H9 (cell line): ENCODE results near the gene PLPPR4. TPM values are rescaled to one million over a fixed set of nuclear protein-coding genes. Genes with fewer than 3 reads are reported as not detected.
"Not testable (repeated sequence)": the region's sequence is repeated elsewhere in the genome, so short reads cannot be mapped to it uniquely, and the experiment has no call there.

Source experiments
- DNase-seq: peaks from one replicate; pipeline ENCODE4 v3.0.0-alpha.2; 2017
- H2AFZ ChIP-seq: one replicate; pipeline ENCODE4 v1.6.1; 2013; ENCODE audit warnings: mild to moderate bottlenecking, low read length, control low read depth, moderate library complexity
- H2AK5ac ChIP-seq: 2 replicates; pipeline ENCODE4 v1.6.1; 2013; ENCODE audit warnings: low read length, control low read depth, mixed read lengths; ENCODE audit not compliant: insufficient read length
- H2BK120ac ChIP-seq: one replicate; pipeline ENCODE4 v1.6.1; 2013; ENCODE audit warnings: low read depth, mild to moderate bottlenecking, low read length, control low read depth, inconsistent platforms; ENCODE audit not compliant: poor library complexity, severe bottlenecking
- H2BK12ac ChIP-seq: 2 replicates; pipeline ENCODE4 v1.6.1; 2013; ENCODE audit warnings: low read length, control low read depth, mixed read lengths, low read depth; ENCODE audit not compliant: insufficient read length
- H2BK15ac ChIP-seq: 2 replicates; pipeline ENCODE4 v1.6.1; 2013; ENCODE audit warnings: low read depth, low read length, control low read depth
- H2BK20ac ChIP-seq: one replicate; pipeline ENCODE4 v1.6.1; 2013; ENCODE audit warnings: low read depth, mild to moderate bottlenecking, low read length, control low read depth, inconsistent platforms; ENCODE audit not compliant: poor library complexity, severe bottlenecking
- H2BK5ac ChIP-seq: 2 replicates; pipeline ENCODE4 v1.6.1; 2013; ENCODE audit warnings: low read length, control low read depth, mixed read lengths; ENCODE audit not compliant: insufficient read length
- H3K14ac ChIP-seq: 2 replicates; pipeline ENCODE4 v1.6.1; 2013; ENCODE audit warnings: low read length, control low read depth; ENCODE audit not compliant: insufficient read depth
- H3K18ac ChIP-seq: 2 replicates; pipeline ENCODE4 v1.6.1; 2013; ENCODE audit warnings: low read depth, mild to moderate bottlenecking, mixed read lengths, low read length, control low read depth; ENCODE audit not compliant: insufficient read length
- H3K23ac ChIP-seq: 2 replicates; pipeline ENCODE4 v1.6.1; 2013; ENCODE audit warnings: low read length, control low read depth, mixed read lengths, low read depth; ENCODE audit not compliant: insufficient read length
- H3K23me2 ChIP-seq: 2 replicates; pipeline ENCODE4 v1.6.1; 2013; ENCODE audit warnings: low read depth, mild to moderate bottlenecking, mixed read lengths, low read length, control low read depth; ENCODE audit not compliant: insufficient read length, poor library complexity, severe bottlenecking
- H3K27ac ChIP-seq: 2 replicates; pipeline ENCODE4 v1.5.1; 2013; ENCODE audit warnings: low read length, control low read depth, mixed read lengths, low read depth; ENCODE audit not compliant: insufficient read length
- H3K27me3 ChIP-seq: 2 replicates; pipeline ENCODE4 v1.6.1; 2013; ENCODE audit warnings: low read length, control low read depth, inconsistent platforms; ENCODE audit not compliant: insufficient read depth
- H3K4ac ChIP-seq: 2 replicates; pipeline ENCODE4 v1.6.1; 2013; ENCODE audit warnings: low read depth, mild to moderate bottlenecking, control low read depth, inconsistent platforms, low read length, moderate library complexity
- H3K4me1 ChIP-seq: 2 replicates; pipeline ENCODE4 v1.6.1; 2013; ENCODE audit warnings: low read length, control low read depth, inconsistent platforms; ENCODE audit not compliant: insufficient read depth
- H3K4me2 ChIP-seq: 2 replicates; pipeline ENCODE4 v1.6.1; 2013; ENCODE audit warnings: low read length, control low read depth, mixed read lengths; ENCODE audit not compliant: insufficient read length, insufficient read depth
- H3K56ac ChIP-seq: 2 replicates; pipeline ENCODE4 v1.6.1; 2013; ENCODE audit warnings: low read depth, mild to moderate bottlenecking, mixed read lengths, low read length, control low read depth; ENCODE audit not compliant: insufficient read length
- H3K79me1 ChIP-seq: 2 replicates; pipeline ENCODE4 v1.6.1; 2013; ENCODE audit warnings: low read depth, mild to moderate bottlenecking, moderate library complexity, low read length, control low read depth, inconsistent platforms; ENCODE audit not compliant: insufficient read depth, poor library complexity, severe bottlenecking
- H3K79me2 ChIP-seq: 2 replicates; pipeline ENCODE4 v1.6.1; 2013; ENCODE audit warnings: low read length, control low read depth, inconsistent platforms; ENCODE audit not compliant: insufficient read depth
- H3K9ac ChIP-seq: 2 replicates; pipeline ENCODE4 v1.6.1; 2013; ENCODE audit warnings: low read length, control low read depth, mixed read lengths; ENCODE audit not compliant: insufficient read length; ENCODE audit errors: extremely low read depth
- H3K9me3 ChIP-seq: one replicate; pipeline ENCODE4 v1.6.1; 2013; ENCODE audit warnings: low read depth, low read length, inconsistent platforms; ENCODE audit not compliant: control insufficient read depth
- H3T11ph ChIP-seq: one replicate; pipeline ENCODE4 v1.6.1; 2013; ENCODE audit warnings: mild to moderate bottlenecking, low read length, control low read depth, inconsistent platforms
- H4K20me1 ChIP-seq: one replicate; pipeline ENCODE4 v1.6.1; 2013; ENCODE audit not compliant: control insufficient read depth, insufficient read length, insufficient read depth
- H4K5ac ChIP-seq: 2 replicates; pipeline ENCODE4 v1.6.1; 2013; ENCODE audit warnings: low read depth, mild to moderate bottlenecking, mixed read lengths, low read length, control low read depth; ENCODE audit not compliant: insufficient read length
- H4K8ac ChIP-seq: replicated peaks from 2 replicates; pipeline ENCODE4 v1.6.1; 2013; ENCODE audit warnings: low read length, control low read depth, mixed read lengths, low read depth; ENCODE audit not compliant: insufficient read length
- H4K91ac ChIP-seq: 2 replicates; pipeline ENCODE4 v1.6.1; 2013; ENCODE audit warnings: low read depth, mild to moderate bottlenecking, moderate library complexity, mixed read lengths, low read length, control low read depth; ENCODE audit not compliant: insufficient read length
- H3K27ac Mint-ChIP-seq, 3 experiments: 2 replicates in 2 of 3; 3 replicates in 1 of 3; pipeline ENCODE4 v1.8.0; 2020 to 2021; ENCODE audit warnings: mixed read lengths in 3 of 3, mild to moderate bottlenecking in 1 of 3, moderate library complexity in 1 of 3
- H3K27me3 Mint-ChIP-seq: 2 replicates; pipeline ENCODE4 v1.8.0; 2021; ENCODE audit warnings: low read depth, mild to moderate bottlenecking, moderate library complexity, mixed read lengths
- H3K36me3 Mint-ChIP-seq, 3 experiments: 2 replicates in 2 of 3; 3 replicates in 1 of 3; pipeline ENCODE4 v1.8.0; 2020 to 2021; ENCODE audit warnings: low read depth in 3 of 3, mixed read lengths in 3 of 3; ENCODE audit not compliant: insufficient read depth in 1 of 3
- H3K4me1 Mint-ChIP-seq, 2 experiments: 2 replicates each; pipeline ENCODE4 v1.8.0; 2020; ENCODE audit warnings: mixed read lengths in 2 of 2
- H3K4me3 Mint-ChIP-seq, 2 experiments: 2 replicates in 1 of 2; 3 replicates in 1 of 2; pipeline ENCODE4 v1.8.0; 2020 to 2021; ENCODE audit warnings: mild to moderate bottlenecking in 2 of 2, mixed read lengths in 2 of 2, moderate library complexity in 1 of 2
- H3K9me3 Mint-ChIP-seq, 2 experiments: 2 replicates in 1 of 2; 3 replicates in 1 of 2; pipeline ENCODE4 v1.8.0; 2020; ENCODE audit warnings: mild to moderate bottlenecking in 2 of 2, mixed read lengths in 2 of 2, moderate library complexity in 1 of 2
- whole genome bisulfite sequencing: extraction: QIAGEN DNeasy Blood & Tissue Kit; methylation state at CpG from one replicate; pipeline ENCODE4 v1.1.7; 2013; ENCODE audit warnings: missing lambda C conversion rate, low lambda C conversion rate, mixed read lengths; ENCODE audit not compliant: insufficient read length; ENCODE audit errors: extremely low coverage; 5-methylcytosine and 5-hydroxymethylcytosine counted together
- total RNA-seq: library from RNA; stranded (reverse); gene quantifications from 2 replicates; pipeline ENCODE4 v1.2.1, GENCODE V29; 2021
- TF ChIP-seq, protein P1 (sequence below): fragments of 200-600 bp; sonication (generic); conservative IDR thresholded peaks from 3 replicates; pipeline ENCODE4 v1.8.0; 2021; ENCODE audit warnings: antibody characterized with exemption, mild to moderate bottlenecking

Gene PLPPR4
- total RNA-seq, 1 experiment from 2014 or later, result 0.31 TPM

DNA sequence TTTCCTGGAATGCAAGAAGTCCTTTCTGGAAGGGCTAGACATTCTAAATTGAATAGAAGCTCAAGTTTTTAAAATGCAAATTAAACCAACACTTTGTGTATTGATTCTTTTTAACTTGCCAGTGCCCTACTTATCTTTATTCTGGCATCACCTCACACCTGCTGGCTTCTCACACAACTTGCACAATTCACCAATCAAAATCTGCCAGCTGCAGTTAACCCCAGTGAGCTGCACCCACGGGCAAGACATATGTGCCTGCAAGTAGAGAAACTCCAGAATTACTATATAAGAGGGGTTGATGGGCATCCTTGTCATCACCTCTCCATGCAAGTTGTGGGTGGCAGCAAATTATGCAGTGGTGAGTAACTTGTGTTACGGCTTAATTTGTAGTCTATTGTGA, 11.7 kb upstream of the PLPPR4 start:
- Histone ChIP-seq H4K5ac (no peak overlapping the region), H3T11ph (no peak overlapping the region), H4K8ac (no peak overlapping the region), H2BK120ac (no peak overlapping the region), H3K79me2 (no peaks in the 10 kb centered on the region), H3K14ac (no peak overlapping the region), H3K9me3 (no peaks in the 10 kb centered on the region), H2BK20ac (no peak overlapping the region), H4K91ac (no peak overlapping the region), H3K79me1 (no peaks in the 10 kb centered on the region), H3K23ac (no peak overlapping the region), H3K23me2 (no peaks in the 10 kb centered on the region), H2AK5ac (no peak overlapping the region), H3K27ac (no peak overlapping the region), H2BK5ac (no peak overlapping the region), H3K4me2 (no peak overlapping the region), H3K56ac (no peak overlapping the region), H3K27me3 (no peaks in the 10 kb centered on the region), H3K4ac (no peak overlapping the region), H2AFZ (no peak overlapping the region), H3K4me1 (peaks cover 3% of the 10 kb centered on the region; the same call in 1 of the 2 replicates), H2BK12ac (no peak overlapping the region), H4K20me1 (no peaks in the 10 kb centered on the region), H3K18ac (no peak overlapping the region), H2BK15ac (no peak overlapping the region), H3K9ac (no peak overlapping the region)
- TF ChIP-seq, protein P1, sequence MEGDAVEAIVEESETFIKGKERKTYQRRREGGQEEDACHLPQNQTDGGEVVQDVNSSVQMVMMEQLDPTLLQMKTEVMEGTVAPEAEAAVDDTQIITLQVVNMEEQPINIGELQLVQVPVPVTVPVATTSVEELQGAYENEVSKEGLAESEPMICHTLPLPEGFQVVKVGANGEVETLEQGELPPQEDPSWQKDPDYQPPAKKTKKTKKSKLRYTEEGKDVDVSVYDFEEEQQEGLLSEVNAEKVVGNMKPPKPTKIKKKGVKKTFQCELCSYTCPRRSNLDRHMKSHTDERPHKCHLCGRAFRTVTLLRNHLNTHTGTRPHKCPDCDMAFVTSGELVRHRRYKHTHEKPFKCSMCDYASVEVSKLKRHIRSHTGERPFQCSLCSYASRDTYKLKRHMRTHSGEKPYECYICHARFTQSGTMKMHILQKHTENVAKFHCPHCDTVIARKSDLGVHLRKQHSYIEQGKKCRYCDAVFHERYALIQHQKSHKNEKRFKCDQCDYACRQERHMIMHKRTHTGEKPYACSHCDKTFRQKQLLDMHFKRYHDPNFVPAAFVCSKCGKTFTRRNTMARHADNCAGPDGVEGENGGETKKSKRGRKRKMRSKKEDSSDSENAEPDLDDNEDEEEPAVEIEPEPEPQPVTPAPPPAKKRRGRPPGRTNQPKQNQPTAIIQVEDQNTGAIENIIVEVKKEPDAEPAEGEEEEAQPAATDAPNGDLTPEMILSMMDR, result no peak
- WGBS, result no CpG with 5 or more reads among the region's 2 CpGs
- H3K27ac Mint-ChIP-seq, result peak overlapping the region in 1 of 3 experiments; percentile 52; a peak in 1 of 7 replicates
- DNase-seq, result no peak
- peaks cover 8 to 13% of the 10 kb centered on the region in 2 experiments for H3K4me1 Mint-ChIP-seq
- H3K27me3 Mint-ChIP-seq, result no peaks in the 10 kb centered on the region
- no peak overlapping the region for H3K4me3 Mint-ChIP-seq
- H3K9me3 Mint-ChIP-seq, result no peaks in the 10 kb centered on the region
- H3K36me3 Mint-ChIP-seq, result no peaks in the 10 kb centered on the region

DNA sequence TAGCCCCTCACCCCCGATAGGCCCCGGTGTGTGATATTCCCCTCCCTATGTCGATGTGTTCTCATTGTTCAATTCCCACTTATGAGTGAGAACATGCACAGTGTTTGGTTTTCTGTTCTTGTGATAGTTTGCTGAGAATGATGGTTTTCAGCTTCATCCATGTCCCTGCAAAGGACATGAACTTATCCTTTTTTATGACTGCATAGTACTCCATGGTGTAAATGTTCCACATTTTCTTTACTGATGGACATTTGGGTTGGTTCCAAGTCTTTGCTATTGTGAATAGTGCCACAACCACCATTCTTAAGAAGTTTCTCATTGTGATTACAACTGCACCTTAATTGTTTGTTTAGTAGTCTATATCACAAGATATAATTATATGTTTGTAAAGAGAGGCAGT, 3.9 kb upstream of the PLPPR4 start:
- H2BK120ac ChIP-seq, H2AFZ ChIP-seq, H4K91ac ChIP-seq, H3K18ac ChIP-seq, H3K27ac Mint-ChIP-seq, DNase-seq, H3K4ac ChIP-seq, H4K5ac ChIP-seq, H3K27me3 ChIP-seq, H2BK20ac ChIP-seq, H2AK5ac ChIP-seq, H3K23me2 ChIP-seq, H3T11ph ChIP-seq, H2BK15ac ChIP-seq, H3K14ac ChIP-seq, H4K8ac ChIP-seq, H3K9me3 ChIP-seq, H3K4me1 Mint-ChIP-seq, H2BK5ac ChIP-seq, H3K4me1 ChIP-seq, H3K4me2 ChIP-seq, H3K9me3 Mint-ChIP-seq, H4K20me1 ChIP-seq, H3K23ac ChIP-seq, H3K36me3 Mint-ChIP-seq, H3K4me3 Mint-ChIP-seq, H3K27ac ChIP-seq, H3K56ac ChIP-seq, H3K79me2 ChIP-seq, H3K9ac ChIP-seq, H3K79me1 ChIP-seq, H2BK12ac ChIP-seq: not testable (repeated sequence)
- WGBS, result no CpG with 5 or more reads among the region's 3 CpGs
- H3K27me3 Mint-ChIP-seq, result peaks cover 32% of the 10 kb centered on the region
